ENCODE measurements around the gene CELSR3.

The CELSR3 gene

GRCh38 chr3:48662753-48663488, at the start of gene CELSR3:
Gene CELSR3 (minus strand): TSS chr3:48662886. CDS start chr3:48662634, 252 bp downstream.
- POLR2A ChIA-PET, result interaction anchor here (0.6 to 4.0 kb wide), 18 partner anchors 9 to 345 kb away, joined by 3 to 35 read pairs (median 5); partner anchors contain the start of genes CCDC51, IP6K2, NCKIPSD and PFKFB4
- peak; percentile 69 for DNase-seq (ENCODE audit: extremely low spot score)
- CTCF ChIA-PET, result interaction anchor here (0.6 to 1.7 kb wide), 3 partner anchors 12 to 28 kb away, joined by 3 to 5 read pairs (median 5); partner anchors contain the start of gene SLC26A6
- TF ChIP-seq ELF4 (IDR thresholded peaks at IDR 0.05), result 0 out of 2 replicates have a peak, but pooled peaks have one; percentile 22
- TF ChIP-seq L3MBTL2 (conservative IDR thresholded peaks at IDR 0.05), result no peak; the same call in 1 of the 2 replicates
- no peak for TF ChIP-seq PKNOX1 (IDR thresholded peaks at IDR 0.05)
- TF ChIP-seq BHLHE40 (IDR thresholded peaks at IDR 0.05; ENCODE audit: borderline replicate concordance), result peak; percentile 48; the same call in 1 of the 2 replicates
- TF ChIP-seq NFRKB (IDR thresholded peaks at IDR 0.05), result peak; percentile 68

GRCh38 chr3:48711727-48712126, 49.0 kb upstream of the CELSR3 start:
- ChIA-PET CTCF (no interaction called here), POLR2A (no interaction called here)
- peak; percentile 33 for DNase-seq (ENCODE audit: extremely low spot score)
- TF ChIP-seq FOXK2 (IDR thresholded peaks at IDR 0.05) (no peak), PKNOX1 (IDR thresholded peaks at IDR 0.05) (no peak), ARNT (IDR thresholded peaks at IDR 0.05) (no peak; the same call in 1 of the 2 replicates), SP1 (IDR thresholded peaks at IDR 0.05) (no peak), ELF4 (IDR thresholded peaks at IDR 0.05) (no peak), HDGF (IDR thresholded peaks at IDR 0.05; ENCODE audit: borderline replicate concordance) (no peak), NFRKB (IDR thresholded peaks at IDR 0.05) (no peak), L3MBTL2 (conservative IDR thresholded peaks at IDR 0.05) (no peak), SUZ12 (IDR thresholded peaks at IDR 0.05) (no peak), CTBP1 (IDR thresholded peaks at IDR 0.05; ENCODE audit: borderline replicate concordance) (no peak; the same call in 1 of the 2 replicates), BHLHE40 (IDR thresholded peaks at IDR 0.05; ENCODE audit: borderline replicate concordance) (no peak), FOXA1 (IDR thresholded peaks at IDR 0.05) (no peak), LEF1 (IDR thresholded peaks at IDR 0.05; ENCODE audit: borderline replicate concordance) (no peak), ZNF384 (IDR thresholded peaks at IDR 0.05) (no peak), FOXM1 (IDR thresholded peaks at IDR 0.05; ENCODE audit: borderline replicate concordance) (no peak), TARDBP (IDR thresholded peaks at IDR 0.05) (no peak)

GRCh38 chr3:48709051-48709461, 46.4 kb upstream of the CELSR3 start:
- ChIA-PET CTCF (no interaction called here), POLR2A (interaction anchor here (1.1 kb wide), 1 partner anchor 23 kb away, joined by 3 read pairs; the partner anchor contains the start of gene NCKIPSD)
- DNase-seq (ENCODE audit: extremely low spot score), result no peak
- TF ChIP-seq ZNF384 (IDR thresholded peaks at IDR 0.05), result no peak
- no peak for TF ChIP-seq LEF1 (IDR thresholded peaks at IDR 0.05; ENCODE audit: borderline replicate concordance)
- TF ChIP-seq FOXA1 (IDR thresholded peaks at IDR 0.05), result no peak
- TF ChIP-seq CTBP1 (IDR thresholded peaks at IDR 0.05; ENCODE audit: borderline replicate concordance), result no peak
- TF ChIP-seq NFRKB (IDR thresholded peaks at IDR 0.05), result no peak
- TF ChIP-seq SP1 (IDR thresholded peaks at IDR 0.05), result no peak
- TF ChIP-seq FOXK2 (IDR thresholded peaks at IDR 0.05), result no peak
- no peak for TF ChIP-seq SUZ12 (IDR thresholded peaks at IDR 0.05)
- no peak for TF ChIP-seq BHLHE40 (IDR thresholded peaks at IDR 0.05; ENCODE audit: borderline replicate concordance)

- POLR2A ChIA-PET, result interaction anchor here (1.4 kb wide), 1 partner anchor 9 kb away, joined by 3 read pairs; the partner anchor contains the start of gene IP6K2
- TF ChIP-seq SUZ12 (IDR thresholded peaks at IDR 0.05), result no peak
- no peak for TF ChIP-seq FOXM1 (IDR thresholded peaks at IDR 0.05; ENCODE audit: borderline replicate concordance)
- TF ChIP-seq PKNOX1 (IDR thresholded peaks at IDR 0.05), result no peak
- no peak for TF ChIP-seq SP1 (IDR thresholded peaks at IDR 0.05)
- no peak for TF ChIP-seq ZNF384 (IDR thresholded peaks at IDR 0.05)
- TF ChIP-seq TARDBP (IDR thresholded peaks at IDR 0.05), result no peak
- no peak for TF ChIP-seq L3MBTL2 (conservative IDR thresholded peaks at IDR 0.05)
- no peak for TF ChIP-seq ARNT (IDR thresholded peaks at IDR 0.05)
- TF ChIP-seq FOXA1 (IDR thresholded peaks at IDR 0.05), result no peak
- TF ChIP-seq LEF1 (IDR thresholded peaks at IDR 0.05; ENCODE audit: borderline replicate concordance), result no peak
- TF ChIP-seq NFRKB (IDR thresholded peaks at IDR 0.05), result no peak
- TF ChIP-seq ELF4 (IDR thresholded peaks at IDR 0.05), result no peak
- TF ChIP-seq CTBP1 (IDR thresholded peaks at IDR 0.05; ENCODE audit: borderline replicate concordance), result no peak
- no peak for TF ChIP-seq FOXK2 (IDR thresholded peaks at IDR 0.05)
- no peak for TF ChIP-seq BHLHE40 (IDR thresholded peaks at IDR 0.05; ENCODE audit: borderline replicate concordance)
- no peak for TF ChIP-seq HDGF (IDR thresholded peaks at IDR 0.05; ENCODE audit: borderline replicate concordance)
- no peak for DNase-seq (ENCODE audit: extremely low spot score)
- CTCF ChIA-PET, result no interaction called here
Measured at GRCh38 chr3:48708481-48708889, 45.8 kb upstream of the CELSR3 start.

GRCh38 chr3:48707157-48707556, 44.5 kb upstream of the CELSR3 start:
- ChIA-PET CTCF (interaction anchor here (1.2 kb wide), 1 partner anchor 21 kb away, joined by 3 read pairs; no protein-coding TSS in a partner anchor), POLR2A (interaction anchor here (0.6 to 0.8 kb wide), 2 partner anchors 10 to 45 kb away, joined by 3 read pairs; partner anchors contain the start of genes CELSR3 and IP6K2)
- TF ChIP-seq HDGF (IDR thresholded peaks at IDR 0.05; ENCODE audit: borderline replicate concordance) (no peak), BHLHE40 (IDR thresholded peaks at IDR 0.05; ENCODE audit: borderline replicate concordance) (no peak), ELF4 (IDR thresholded peaks at IDR 0.05) (no peak), L3MBTL2 (conservative IDR thresholded peaks at IDR 0.05) (no peak), FOXK2 (IDR thresholded peaks at IDR 0.05) (no peak), ZNF384 (IDR thresholded peaks at IDR 0.05) (no peak), CTBP1 (IDR thresholded peaks at IDR 0.05; ENCODE audit: borderline replicate concordance) (no peak), NFRKB (IDR thresholded peaks at IDR 0.05) (no peak), SUZ12 (IDR thresholded peaks at IDR 0.05) (no peak), ARNT (IDR thresholded peaks at IDR 0.05) (no peak), SP1 (IDR thresholded peaks at IDR 0.05) (no peak), LEF1 (IDR thresholded peaks at IDR 0.05; ENCODE audit: borderline replicate concordance) (no peak), FOXM1 (IDR thresholded peaks at IDR 0.05; ENCODE audit: borderline replicate concordance) (no peak)

More at GRCh38 chr3:48707157-48707556, 44.5 kb upstream of the CELSR3 start:
- no peak for DNase-seq (ENCODE audit: extremely low spot score)

Measured in HEK293T (cell line).